DND-41 (cell line): ENCODE measurements around the gene MAML3.

Source experiments
- EZH2 ChIP-seq: IDR thresholded peaks from 3 replicates; pipeline ENCODE4 v1.6.1; 2012; ENCODE audit warnings: borderline replicate concordance, low read depth, mild to moderate bottlenecking, moderate library complexity, low read length, inconsistent platforms; ENCODE audit not compliant: severe bottlenecking
- TF ChIP-seq, protein P1 (sequence below): IDR thresholded peaks from 2 replicates; pipeline ENCODE4 v1.5.1; 2012; ENCODE audit warnings: borderline replicate concordance, low read length, moderate library complexity, mild to moderate bottlenecking; ENCODE audit not compliant: poor library complexity, severe bottlenecking; ENCODE audit errors: extremely low read depth

DNA sequence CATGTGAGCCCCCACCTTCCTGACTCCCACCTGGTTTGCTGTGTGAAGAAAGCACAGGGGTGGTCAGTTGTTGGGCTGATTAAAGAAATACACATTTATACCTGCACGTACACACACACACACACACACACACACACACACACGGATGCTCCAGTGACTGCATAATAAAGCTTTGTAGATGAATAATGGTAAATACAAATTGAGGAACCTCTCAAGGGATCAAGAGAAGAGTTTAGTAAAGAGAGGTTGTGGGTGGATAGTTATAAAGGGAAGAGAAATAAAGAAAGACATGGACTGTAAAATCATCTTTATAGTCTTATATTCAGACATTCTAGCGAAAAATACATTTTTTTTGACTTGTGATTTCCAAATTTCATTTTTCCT lies 344.2 kb downstream of the MAML3 start:
- TF ChIP-seq EZH2 = no peak
- TF ChIP-seq, protein P1, sequence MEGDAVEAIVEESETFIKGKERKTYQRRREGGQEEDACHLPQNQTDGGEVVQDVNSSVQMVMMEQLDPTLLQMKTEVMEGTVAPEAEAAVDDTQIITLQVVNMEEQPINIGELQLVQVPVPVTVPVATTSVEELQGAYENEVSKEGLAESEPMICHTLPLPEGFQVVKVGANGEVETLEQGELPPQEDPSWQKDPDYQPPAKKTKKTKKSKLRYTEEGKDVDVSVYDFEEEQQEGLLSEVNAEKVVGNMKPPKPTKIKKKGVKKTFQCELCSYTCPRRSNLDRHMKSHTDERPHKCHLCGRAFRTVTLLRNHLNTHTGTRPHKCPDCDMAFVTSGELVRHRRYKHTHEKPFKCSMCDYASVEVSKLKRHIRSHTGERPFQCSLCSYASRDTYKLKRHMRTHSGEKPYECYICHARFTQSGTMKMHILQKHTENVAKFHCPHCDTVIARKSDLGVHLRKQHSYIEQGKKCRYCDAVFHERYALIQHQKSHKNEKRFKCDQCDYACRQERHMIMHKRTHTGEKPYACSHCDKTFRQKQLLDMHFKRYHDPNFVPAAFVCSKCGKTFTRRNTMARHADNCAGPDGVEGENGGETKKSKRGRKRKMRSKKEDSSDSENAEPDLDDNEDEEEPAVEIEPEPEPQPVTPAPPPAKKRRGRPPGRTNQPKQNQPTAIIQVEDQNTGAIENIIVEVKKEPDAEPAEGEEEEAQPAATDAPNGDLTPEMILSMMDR = no peak
